Keratinocyte (primary cell): Measurements from ENCODE around the gene LRRN4. TPM values are rescaled to one million over a fixed set of nuclear protein-coding genes. Genes with fewer than 3 reads are reported as not detected.

ENCODE experiments used
- DNase-seq: peaks from one replicate; pipeline ENCODE4 v3.0.0-alpha.2; 2011; ENCODE audit warnings: low read depth, missing footprints, low spot score
- FAIRE-seq: peaks from 2 replicates; lab custom pipeline; 2011; peaks lifted over from hg19 to GRCh38; lab: Jason Lieb, UNC
- H2AFZ ChIP-seq: 2 replicates; pipeline ENCODE4 v1.6.0; 2012; ENCODE audit warnings: low read length, control low read depth, inconsistent platforms; ENCODE audit not compliant: control insufficient read depth
- H3K27ac ChIP-seq: 2 replicates; pipeline ENCODE4 v1.5.1; 2011; ENCODE audit warnings: low read length; ENCODE audit not compliant: control insufficient read depth, insufficient read depth
- H3K27me3 ChIP-seq: 3 replicates; pipeline ENCODE4 v1.6.0; 2011; ENCODE audit warnings: low read length; ENCODE audit not compliant: control insufficient read depth, insufficient read depth; ENCODE audit errors: extremely low read depth
- H3K36me3 ChIP-seq, 2 experiments: 2 replicates in 1 of 2; 3 replicates in 1 of 2; pipeline ENCODE4 v1.5.1; 2011; ENCODE audit warnings: low read length in 2 of 2, mild to moderate bottlenecking in 1 of 2; ENCODE audit not compliant: control insufficient read depth in 2 of 2, insufficient read depth in 2 of 2; ENCODE audit errors: extremely low read depth in 1 of 2
- H3K4me1 ChIP-seq: 3 replicates; pipeline ENCODE4 v1.5.1; 2011; ENCODE audit warnings: low read length; ENCODE audit not compliant: control insufficient read depth, insufficient read depth; ENCODE audit errors: extremely low read depth
- H3K4me2 ChIP-seq: 3 replicates; pipeline ENCODE4 v1.6.0; 2011; ENCODE audit warnings: low read depth, low read length; ENCODE audit not compliant: control insufficient read depth, insufficient read depth; ENCODE audit errors: extremely low read depth
- H3K4me3 ChIP-seq, 3 experiments: fragments of 200-600 bp in 1 of 3; sonication (generic) in 1 of 3; 2 replicates in 2 of 3; 3 replicates in 1 of 3; pipeline ENCODE4 v1.5.1; 2011 to 2016; ENCODE audit warnings: low read length in 3 of 3, mild to moderate bottlenecking in 3 of 3, control low read depth in 2 of 3, inconsistent platforms in 1 of 3, low read depth in 1 of 3, mixed read lengths in 1 of 3, mixed run types in 1 of 3, moderate library complexity in 1 of 3; ENCODE audit not compliant: control insufficient read depth in 2 of 3, insufficient read depth in 2 of 3; ENCODE audit errors: extremely low read depth in 1 of 3
- H3K79me2 ChIP-seq: 2 replicates; pipeline ENCODE4 v1.6.0; 2012; ENCODE audit warnings: low read length; ENCODE audit not compliant: control insufficient read depth, insufficient read depth
- H3K9ac ChIP-seq: 3 replicates; pipeline ENCODE4 v1.6.0; 2011; ENCODE audit warnings: low read length; ENCODE audit not compliant: control insufficient read depth, insufficient read depth; ENCODE audit errors: extremely low read depth
- H3K9me1 ChIP-seq: 3 replicates; pipeline ENCODE4 v1.6.0; 2011; ENCODE audit warnings: low read length; ENCODE audit not compliant: control insufficient read depth, insufficient read depth; ENCODE audit errors: extremely low read depth
- H3K9me3 ChIP-seq: 2 replicates; pipeline ENCODE4 v1.5.1; 2012; ENCODE audit warnings: low read depth, low read length; ENCODE audit not compliant: control insufficient read depth
- H4K20me1 ChIP-seq: 3 replicates; pipeline ENCODE4 v1.6.0; 2011; ENCODE audit warnings: low read length; ENCODE audit not compliant: control insufficient read depth, insufficient read depth; ENCODE audit errors: extremely low read depth
- CTCF ChIP-seq, 3 experiments: IDR thresholded peaks in 1 of 3; conservative IDR thresholded peaks in 1 of 3; optimal IDR thresholded peaks in 1 of 3; 2 replicates in 2 of 3; 3 replicates in 1 of 3; pipeline versions ENCODE3 to v1.5.1; 2011; ENCODE audit warnings: low read length in 3 of 3, mild to moderate bottlenecking in 3 of 3, moderate library complexity in 2 of 3, control low read depth in 1 of 3, inconsistent platforms in 1 of 3; ENCODE audit not compliant: insufficient read depth in 2 of 3; ENCODE audit errors: extremely low read depth in 1 of 3
- EZH2 ChIP-seq: IDR thresholded peaks from one replicate; pipeline ENCODE4 v1.6.1; 2012; ENCODE audit warnings: inconsistent platforms, mild to moderate bottlenecking, low read length, moderate library complexity
- dilution Hi-C: fragments of 300-500 bp; cut with MboI; formaldehyde crosslinking; loops from one replicate; pipeline ENCODE4 v1.7.0; 2020; ENCODE audit warnings: low sequenced_read_pairs; ENCODE audit not compliant: extremely low pct_ligation_motif_present
- polyA plus RNA-seq, 5 experiments: library from polyadenylated mRNA; depleted of rRNA in 3 of 5; stranded (reverse) in 3 of 5; stranded (forward) in 1 of 5; unstranded in 1 of 5; fragments of >200 nt; gene quantifications; 1 replicate in 1 of 5; 2 replicates in 3 of 5; 3 replicates in 1 of 5; pipeline versions ENCODE4 v1.2.1 to v1.2.3, GENCODE V29; 2011 to 2012; ENCODE audit warnings: missing spikeins in 2 of 5, low read depth in 1 of 5, low replicate concordance in 1 of 5

Gene LRRN4
- polyA plus RNA-seq, 1 donor (not counting 4 experiments of a cell fraction or from before 2014, with no cell fraction given), result 0.14 TPM

- FAIRE-seq (no peak), DNase-seq (no peak)
- Histone ChIP-seq H3K4me2 (no peak overlapping the region), H3K9ac (no peak overlapping the region), H3K9me3 (no peaks in the 10 kb centered on the region), H3K4me3 (no peak overlapping the region), H3K27me3 (no peaks in the 10 kb centered on the region), H3K36me3 (peaks cover 56 to 64% of the 10 kb centered on the region in 2 experiments), H3K4me1 (no peaks in the 10 kb centered on the region), H3K79me2 (no peaks in the 10 kb centered on the region), H3K27ac (no peak overlapping the region), H3K9me1 (no peaks in the 10 kb centered on the region), H2AFZ (no peak overlapping the region), H4K20me1 (peaks cover 4% of the 10 kb centered on the region)
- dilution Hi-C loops, result no loop called here
- TF ChIP-seq CTCF (optimal IDR thresholded peaks at IDR 0.05 in 1 of 3, IDR thresholded peaks at IDR 0.05 in 1 of 3, conservative IDR thresholded peaks at IDR 0.05 in 1 of 3; ENCODE audit: extremely low read depth in 1 of 3, insufficient read depth in 2 of 3, low read length in 3 of 3), result no peak
- TF ChIP-seq EZH2, result no peak
Observed at GRCh38 chr20:6079016-6079415, 25.2 kb upstream of the LRRN4 start.

- H2AFZ ChIP-seq, result no peak overlapping the region
- H3K4me2 ChIP-seq, result no peak overlapping the region
- H3K9me1 ChIP-seq, result peaks cover 2% of the 10 kb centered on the region
- H3K27me3 ChIP-seq, result no peaks in the 10 kb centered on the region
- dilution Hi-C loops, result no loop called here
- H3K9ac ChIP-seq, result no peak overlapping the region
- H3K4me1 ChIP-seq, result no peaks in the 10 kb centered on the region
- no peak for TF ChIP-seq EZH2
- TF ChIP-seq CTCF (optimal IDR thresholded peaks at IDR 0.05 in 1 of 3, IDR thresholded peaks at IDR 0.05 in 1 of 3, conservative IDR thresholded peaks at IDR 0.05 in 1 of 3; ENCODE audit: extremely low read depth in 1 of 3, insufficient read depth in 2 of 3, low read length in 3 of 3), result no peak
- no peak for FAIRE-seq
- H3K9me3 ChIP-seq, result no peaks in the 10 kb centered on the region
- peaks cover 4% of the 10 kb centered on the region for H4K20me1 ChIP-seq
- H3K36me3 ChIP-seq, result peaks cover 40 to 64% of the 10 kb centered on the region in 2 experiments
- no peak overlapping the region for H3K4me3 ChIP-seq
- DNase-seq, result no peak
- no peaks in the 10 kb centered on the region for H3K79me2 ChIP-seq
- no peak overlapping the region for H3K27ac ChIP-seq
Observed at GRCh38 chr20:6075428-6076219, 21.8 kb upstream of the LRRN4 start.
